ENCODE measurements around the gene TNC.

DNA sequence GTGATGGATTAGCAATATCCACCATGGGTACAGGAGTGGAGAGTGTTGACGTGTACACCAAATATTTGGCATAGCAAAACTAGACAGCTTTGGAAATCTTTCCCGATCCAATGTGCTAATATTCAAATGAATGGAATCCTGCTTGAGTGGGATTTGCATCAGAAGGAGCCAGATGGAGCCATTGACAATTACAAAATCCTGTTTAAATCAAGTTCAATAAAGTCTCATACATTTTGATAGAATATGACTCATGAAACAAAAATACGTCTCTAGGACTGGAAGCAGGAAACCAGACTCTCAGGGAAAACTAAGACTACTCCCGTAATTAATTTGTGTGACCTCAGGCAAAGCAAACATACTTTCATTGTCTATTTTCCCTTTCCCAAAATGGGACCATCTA is 13.0 kb downstream of the TNC start:
- TF ChIP-seq RAD51 (IDR thresholded peaks at IDR 0.05) (no peak), JUND (IDR thresholded peaks at IDR 0.05; ENCODE audit: low read depth, low read length) (no peak), TCF7 (IDR thresholded peaks at IDR 0.05; ENCODE audit: borderline replicate concordance) (no peak), YY1 (IDR thresholded peaks at IDR 0.05; ENCODE audit: low read depth, low read length) (no peak), NR2C2 (IDR thresholded peaks at IDR 0.05; ENCODE audit: borderline replicate concordance, control insufficient read depth, insufficient read length, low read depth) (no peak), POLR2A (IDR thresholded peaks at IDR 0.05; ENCODE audit: low read depth, low read length) (no peak), RB1 (IDR thresholded peaks at IDR 0.05; ENCODE audit: borderline replicate concordance) (no peak)
- TF ChIP-seq, protein P1, sequence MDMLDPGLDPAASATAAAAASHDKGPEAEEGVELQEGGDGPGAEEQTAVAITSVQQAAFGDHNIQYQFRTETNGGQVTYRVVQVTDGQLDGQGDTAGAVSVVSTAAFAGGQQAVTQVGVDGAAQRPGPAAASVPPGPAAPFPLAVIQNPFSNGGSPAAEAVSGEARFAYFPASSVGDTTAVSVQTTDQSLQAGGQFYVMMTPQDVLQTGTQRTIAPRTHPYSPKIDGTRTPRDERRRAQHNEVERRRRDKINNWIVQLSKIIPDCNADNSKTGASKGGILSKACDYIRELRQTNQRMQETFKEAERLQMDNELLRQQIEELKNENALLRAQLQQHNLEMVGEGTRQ (IDR thresholded peaks at IDR 0.05; ENCODE audit: borderline replicate concordance, low read depth, low read length), result no peak
- TF ChIP-seq, protein P2, sequence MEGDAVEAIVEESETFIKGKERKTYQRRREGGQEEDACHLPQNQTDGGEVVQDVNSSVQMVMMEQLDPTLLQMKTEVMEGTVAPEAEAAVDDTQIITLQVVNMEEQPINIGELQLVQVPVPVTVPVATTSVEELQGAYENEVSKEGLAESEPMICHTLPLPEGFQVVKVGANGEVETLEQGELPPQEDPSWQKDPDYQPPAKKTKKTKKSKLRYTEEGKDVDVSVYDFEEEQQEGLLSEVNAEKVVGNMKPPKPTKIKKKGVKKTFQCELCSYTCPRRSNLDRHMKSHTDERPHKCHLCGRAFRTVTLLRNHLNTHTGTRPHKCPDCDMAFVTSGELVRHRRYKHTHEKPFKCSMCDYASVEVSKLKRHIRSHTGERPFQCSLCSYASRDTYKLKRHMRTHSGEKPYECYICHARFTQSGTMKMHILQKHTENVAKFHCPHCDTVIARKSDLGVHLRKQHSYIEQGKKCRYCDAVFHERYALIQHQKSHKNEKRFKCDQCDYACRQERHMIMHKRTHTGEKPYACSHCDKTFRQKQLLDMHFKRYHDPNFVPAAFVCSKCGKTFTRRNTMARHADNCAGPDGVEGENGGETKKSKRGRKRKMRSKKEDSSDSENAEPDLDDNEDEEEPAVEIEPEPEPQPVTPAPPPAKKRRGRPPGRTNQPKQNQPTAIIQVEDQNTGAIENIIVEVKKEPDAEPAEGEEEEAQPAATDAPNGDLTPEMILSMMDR (IDR thresholded peaks at IDR 0.05 in 2 of 3, conservative IDR thresholded peaks at IDR 0.05 in 1 of 3; ENCODE audit: control insufficient read depth in 2 of 3, extremely low read depth in 1 of 3, insufficient read depth in 1 of 3, low read depth in 3 of 3, low read length in 3 of 3), result no peak
